Suprapubic skin (tissue), 4 donors: ENCODE results near the gene FTH1.

Source experiments
- EP300 ChIP-seq: sonication (generic); formaldehyde crosslinking; IDR thresholded peaks from one replicate; pipeline ENCODE4 v1.6.1; 2017; ENCODE audit warnings: antibody characterized with exemption
- POLR2A ChIP-seq, 2 donors: fragments of 450-650 bp; IDR thresholded peaks; one replicate each; pipeline ENCODE4 v1.6.1; 2017; ENCODE audit warnings: antibody characterized with exemption in 2 of 2, mild to moderate bottlenecking in 2 of 2, moderate library complexity in 2 of 2
- POLR2AphosphoS5 ChIP-seq, 3 donors: sonication (generic); formaldehyde crosslinking; IDR thresholded peaks; one replicate each; pipeline ENCODE4 v1.6.1; 2017; ENCODE audit warnings: antibody characterized with exemption in 3 of 3

- TF ChIP-seq EP300 (no peak), POLR2A (IDR thresholded peaks at IDR 0.05) (no peak), POLR2AphosphoS5 (IDR thresholded peaks at IDR 0.05) (no peak)
These were observed 45.0 kb upstream of the FTH1 start for GRCh38 chr11:62012451-62012831.
